ENCODE measurements around the gene TMEM30B.

The TMEM30B gene

GRCh38 chr14:61269321-61270083, 11.6 kb downstream of the TMEM30B start:
- peaks cover 0 to 4% of the 10 kb centered on the region in 2 donors for H3K27me3 ChIP-seq
- peaks cover 0 to 26% (median 1%) of the 10 kb centered on the region in 4 donors for H3K4me1 ChIP-seq
- peak; percentile 81 to 85 for DNase-seq
- intact Hi-C loops (cut with DNase I; ENCODE audit: low total_unique reads) = loop anchor here (2.0 kb wide), 1 partner anchor 17 kb away; no protein-coding TSS in a partner anchor
- TF ChIP-seq, protein P1, sequence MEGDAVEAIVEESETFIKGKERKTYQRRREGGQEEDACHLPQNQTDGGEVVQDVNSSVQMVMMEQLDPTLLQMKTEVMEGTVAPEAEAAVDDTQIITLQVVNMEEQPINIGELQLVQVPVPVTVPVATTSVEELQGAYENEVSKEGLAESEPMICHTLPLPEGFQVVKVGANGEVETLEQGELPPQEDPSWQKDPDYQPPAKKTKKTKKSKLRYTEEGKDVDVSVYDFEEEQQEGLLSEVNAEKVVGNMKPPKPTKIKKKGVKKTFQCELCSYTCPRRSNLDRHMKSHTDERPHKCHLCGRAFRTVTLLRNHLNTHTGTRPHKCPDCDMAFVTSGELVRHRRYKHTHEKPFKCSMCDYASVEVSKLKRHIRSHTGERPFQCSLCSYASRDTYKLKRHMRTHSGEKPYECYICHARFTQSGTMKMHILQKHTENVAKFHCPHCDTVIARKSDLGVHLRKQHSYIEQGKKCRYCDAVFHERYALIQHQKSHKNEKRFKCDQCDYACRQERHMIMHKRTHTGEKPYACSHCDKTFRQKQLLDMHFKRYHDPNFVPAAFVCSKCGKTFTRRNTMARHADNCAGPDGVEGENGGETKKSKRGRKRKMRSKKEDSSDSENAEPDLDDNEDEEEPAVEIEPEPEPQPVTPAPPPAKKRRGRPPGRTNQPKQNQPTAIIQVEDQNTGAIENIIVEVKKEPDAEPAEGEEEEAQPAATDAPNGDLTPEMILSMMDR (IDR thresholded peaks at IDR 0.05) = peak; percentile 75 to 86
- H3K9me3 ChIP-seq = no peaks in the 10 kb centered on the region
- H3K36me3 ChIP-seq = no peaks in the 10 kb centered on the region
- H3K27ac ChIP-seq = no peak overlapping the region
- peak overlapping the region; percentile 27 to 48 for H3K4me3 ChIP-seq

DNA sequence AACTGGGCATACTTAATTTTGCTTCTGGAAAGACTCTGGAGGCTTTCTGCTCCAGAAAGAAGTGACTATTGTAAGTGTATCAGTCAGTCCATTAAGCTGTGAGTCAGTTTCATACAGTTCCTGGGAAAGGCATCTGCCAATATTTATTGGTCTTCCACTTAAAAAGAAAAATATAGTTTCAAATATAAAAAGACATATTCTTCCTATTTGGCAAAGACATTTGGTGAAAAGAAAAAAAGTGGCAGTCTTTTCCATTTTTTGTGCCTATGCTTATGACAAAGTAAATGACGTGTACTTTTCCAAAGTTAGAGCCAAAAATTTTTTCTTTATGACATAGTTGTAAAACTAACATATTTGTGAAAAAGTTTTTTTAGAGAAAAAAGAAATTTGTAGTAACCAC, 12.3 kb downstream of the TMEM30B start:
- Histone ChIP-seq H3K27me3 (peaks cover 0 to 4% of the 10 kb centered on the region in 2 donors), H3K9me3 (no peaks in the 10 kb centered on the region), H3K36me3 (no peaks in the 10 kb centered on the region), H3K4me1 (peaks cover 0 to 26% (median 1%) of the 10 kb centered on the region in 4 donors), H3K4me3 (no peak overlapping the region), H3K27ac (no peak overlapping the region)
- DNase-seq = no peak
- TF ChIP-seq, protein P1 (IDR thresholded peaks at IDR 0.05) = no peak
- intact Hi-C loops (cut with DNase I; ENCODE audit: low total_unique reads) = no loop called here

DNA sequence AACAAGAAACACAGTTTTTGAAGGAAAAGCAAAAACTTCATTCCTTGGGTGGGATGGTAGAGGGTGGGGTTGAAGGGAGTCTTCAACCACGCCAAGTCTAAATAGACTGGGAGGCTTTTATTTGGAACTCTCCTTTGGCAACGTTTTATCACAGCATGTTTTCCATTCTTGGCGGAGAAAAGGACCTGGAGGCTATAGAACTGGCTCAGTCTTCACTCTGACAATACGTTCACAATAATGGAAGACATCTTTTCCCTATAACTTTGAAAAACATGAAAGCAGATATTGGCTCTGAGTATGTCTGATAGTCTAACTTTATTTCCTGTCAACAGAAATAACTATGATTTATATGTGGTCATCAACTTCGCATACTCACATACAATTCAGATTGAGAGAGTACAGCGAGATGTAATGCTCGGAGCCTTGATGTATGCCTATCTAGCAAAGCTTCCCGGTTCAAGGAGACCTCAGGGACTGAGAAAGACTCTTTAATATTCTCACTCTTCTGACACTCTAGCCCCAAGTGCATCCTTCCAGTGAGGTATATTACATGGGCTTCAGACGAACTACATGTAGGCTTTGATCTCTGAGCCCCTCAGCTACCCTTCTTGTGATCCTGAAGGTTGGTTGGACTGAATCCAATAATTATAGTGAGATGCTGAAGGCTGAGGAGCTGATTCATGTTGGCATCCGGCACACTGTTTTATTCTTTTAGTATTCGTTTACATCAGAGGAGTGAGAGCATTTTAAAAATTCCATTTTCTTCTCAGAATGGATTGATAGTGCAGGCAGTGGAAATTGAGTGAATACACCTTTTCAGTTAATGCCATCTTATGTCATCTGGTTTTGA, 14.0 kb downstream of the TMEM30B start:
- peaks cover 0 to 20% (median 1%) of the 10 kb centered on the region in 4 donors for H3K4me1 ChIP-seq
- intact Hi-C loops (cut with DNase I; ENCODE audit: low total_unique reads) = no loop called here
- peaks cover 0 to 4% of the 10 kb centered on the region in 2 donors for H3K27me3 ChIP-seq
- no peaks in the 10 kb centered on the region for H3K36me3 ChIP-seq
- TF ChIP-seq, protein P1 (IDR thresholded peaks at IDR 0.05) = no peak
- H3K9me3 ChIP-seq = no peaks in the 10 kb centered on the region
- no peak overlapping the region for H3K4me3 ChIP-seq
- DNase-seq = no peak
- H3K27ac ChIP-seq = peak overlapping the region in 1 of 2 donors; percentile 10

DNA sequence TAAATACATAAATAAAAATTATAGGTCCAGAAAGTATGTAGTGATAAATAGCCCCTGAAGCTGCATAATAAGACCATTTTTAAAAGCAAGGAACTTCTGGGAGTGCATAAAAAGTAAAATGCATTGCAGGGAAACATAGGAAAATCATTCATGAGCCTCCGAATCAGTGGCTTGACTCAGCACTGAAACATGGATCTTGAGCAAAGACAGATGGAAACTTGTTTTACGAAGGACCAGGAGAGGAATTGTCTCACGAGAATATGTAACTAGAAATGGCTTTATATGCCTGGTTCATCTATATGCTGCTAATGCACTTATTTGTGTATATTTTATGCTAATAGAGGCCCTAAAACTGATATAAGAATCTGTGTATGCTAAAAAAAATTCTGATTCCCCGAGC, 14.7 kb downstream of the TMEM30B start:
- peaks cover 0 to 4% of the 10 kb centered on the region in 2 donors for H3K27me3 ChIP-seq
- peaks cover 0 to 27% (median 3%) of the 10 kb centered on the region in 4 donors for H3K4me1 ChIP-seq
- H3K27ac ChIP-seq = peak overlapping the region in 1 of 2 donors; percentile 10
- TF ChIP-seq, protein P1 (IDR thresholded peaks at IDR 0.05) = no peak
- H3K9me3 ChIP-seq = no peaks in the 10 kb centered on the region
- no peaks in the 10 kb centered on the region for H3K36me3 ChIP-seq
- intact Hi-C loops (cut with DNase I; ENCODE audit: low total_unique reads) = no loop called here
- no peak overlapping the region for H3K4me3 ChIP-seq
- DNase-seq = no peak

DNA sequence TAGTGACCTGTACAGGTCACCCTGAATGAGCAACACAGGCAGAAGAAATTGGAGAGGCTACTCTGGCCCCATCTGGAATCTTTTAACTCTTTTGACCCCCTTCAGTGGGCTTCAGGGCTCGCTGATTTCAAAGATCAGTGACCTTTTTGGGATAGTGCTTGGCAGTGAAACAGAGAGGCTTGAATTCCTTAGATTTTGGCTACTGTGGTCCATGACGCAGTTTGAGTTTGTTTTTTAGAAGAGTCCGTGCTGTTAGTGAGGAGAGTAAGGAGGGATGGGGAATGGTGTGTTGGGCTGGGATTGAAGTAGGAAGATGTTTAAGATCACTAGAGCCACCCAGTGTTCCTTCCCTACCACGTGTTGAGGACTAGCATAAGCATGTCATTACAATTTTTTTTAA, 16.5 kb downstream of the TMEM30B start:
- intact Hi-C loops (cut with DNase I; ENCODE audit: low total_unique reads) = no loop called here
- no peaks in the 10 kb centered on the region for H3K36me3 ChIP-seq
- peaks cover 0 to 26% (median 5%) of the 10 kb centered on the region in 4 donors for H3K4me1 ChIP-seq
- H3K27ac ChIP-seq = peak overlapping the region in 1 of 2 donors; percentile 9
- no peaks in the 10 kb centered on the region for H3K9me3 ChIP-seq
- DNase-seq = no peak
- H3K27me3 ChIP-seq = peaks cover 0 to 4% of the 10 kb centered on the region in 2 donors
- TF ChIP-seq, protein P1 (IDR thresholded peaks at IDR 0.05) = no peak
- no peak overlapping the region for H3K4me3 ChIP-seq

Data from tibial artery (tissue), 4 donors.